CD4-positive, alpha-beta T cell treated with Interleukin-2 at 100 ng/mL for 4 hours (primary cell): Measurements from ENCODE around the gene LRP8.
A peak's percentile ranks its signal among the peaks of the same experiment; 100 is the strongest.

ENCODE experiments used
- DNase-seq: peaks from one replicate; pipeline ENCODE4 v3.0.0-alpha.2; 2020; ENCODE audit warnings: low spot score

The LRP8 gene

GRCh38 chr1:53339736-53340635 lies 12.1 kb upstream of the LRP8 start:
- no peak for DNase-seq

GRCh38 chr1:53338423-53338822 lies 10.6 kb upstream of the LRP8 start:
- DNase-seq: no peak

GRCh38 chr1:53337499-53337898 lies 9.6 kb upstream of the LRP8 start:
- no peak for DNase-seq

- no peak for DNase-seq
Measured at GRCh38 chr1:53336146-53336545, 8.3 kb upstream of the LRP8 start.

- no peak for DNase-seq
Measured at GRCh38 chr1:53335661-53336060, 7.8 kb upstream of the LRP8 start.

GRCh38 chr1:53334781-53335180 lies 6.9 kb upstream of the LRP8 start:
- peak; percentile 15 for DNase-seq

GRCh38 chr1:53334312-53334711 lies 6.4 kb upstream of the LRP8 start:
- DNase-seq: no peak

GRCh38 chr1:53332833-53333232 lies 5.0 kb upstream of the LRP8 start:
- DNase-seq: no peak

GRCh38 chr1:53332186-53332564 lies 4.3 kb upstream of the LRP8 start:
- DNase-seq: no peak

GRCh38 chr1:53331446-53332185 lies 3.7 kb upstream of the LRP8 start:
- no peak for DNase-seq

GRCh38 chr1:53330819-53331218 lies 2.9 kb upstream of the LRP8 start:
- no peak for DNase-seq

- DNase-seq: peak; percentile 8
Measured at GRCh38 chr1:53328541-53329499, 950 bp upstream of the LRP8 start.

- peak; percentile 35 for DNase-seq
Measured at GRCh38 chr1:53327182-53327913, 522 bp downstream of the LRP8 start.

GRCh38 chr1:53326598-53327181 lies 1.2 kb downstream of the LRP8 start:
- no peak for DNase-seq

- DNase-seq: peak; percentile 96
Measured at GRCh38 chr1:53326088-53326597, 1.7 kb downstream of the LRP8 start.

- no peak for DNase-seq
Measured at GRCh38 chr1:53325326-53326087, 2.4 kb downstream of the LRP8 start.

GRCh38 chr1:53324728-53325297 lies 3.1 kb downstream of the LRP8 start:
- DNase-seq: no peak

- no peak for DNase-seq
Measured at GRCh38 chr1:53324321-53324720, 3.5 kb downstream of the LRP8 start.

GRCh38 chr1:53323316-53323715 lies 4.6 kb downstream of the LRP8 start:
- DNase-seq: no peak
